K562 (cell line): ENCODE results near the gene HDAC5. TPM values are rescaled to one million over a fixed set of nuclear protein-coding genes. Genes with fewer than 3 reads are reported as not detected.
A peak's percentile ranks its signal among the peaks of the same experiment; 100 is the strongest.

Experiments used
- POLR2AphosphoS5 ChIP-seq: IDR thresholded peaks from 2 replicates; pipeline ENCODE4 v1.6.1; 2011; ENCODE audit warnings: mild to moderate bottlenecking, low read depth, low read length, moderate library complexity; ENCODE audit not compliant: control insufficient read depth, insufficient read depth
- REST ChIP-seq, 2 experiments: fragments of 450-650 bp; formaldehyde crosslinking in 1 of 2; IDR thresholded peaks; 2 replicates each; pipeline versions ENCODE4 v1.4.0 to v1.6.1; 2014 to 2020; ENCODE audit warnings: mild to moderate bottlenecking in 2 of 2, borderline replicate concordance in 1 of 2, low read depth in 1 of 2
- TAL1 ChIP-seq: fragments of 450-650 bp; IDR thresholded peaks from 2 replicates; pipeline ENCODE4 v1.6.1; 2016; ENCODE audit warnings: mild to moderate bottlenecking
- polyA plus RNA-seq, 8 experiments: library from polyadenylated mRNA; depleted of rRNA in 4 of 8; stranded (reverse) in 5 of 8; unstranded in 3 of 8; fragments of >200 nt; fragmentation: Nextera tagmentation in 2 of 8; fragmentation: Illumina TruSeq in 1 of 8; extraction: Ambion mirVana in 2 of 8; extraction: Trizol in 1 of 8; gene quantifications; 2 replicates each; pipeline versions ENCODE4 v1.2.1 to v1.2.3, GENCODE V29; 2011 to 2014; ENCODE audit warnings: inconsistent platforms in 1 of 8, missing spikeins in 1 of 8
- total RNA-seq, 7 experiments: library from RNA; depleted of rRNA in 6 of 7; stranded (reverse); fragments of >200 nt in 6 of 7; fragmentation: Illumina TruSeq in 2 of 7; extraction: Trizol in 2 of 7; gene quantifications; 2 replicates each; pipeline versions ENCODE4 v1.2.1 to v1.2.3, GENCODE V29; 2011 to 2021; ENCODE audit warnings: low replicate concordance in 1 of 7
- TF ChIP-seq, protein P1 (sequence below): fragments of 450-650 bp; IDR thresholded peaks from 2 replicates; pipeline ENCODE4 v1.6.1; 2016; ENCODE audit warnings: mild to moderate bottlenecking, moderate library complexity

Gene HDAC5
- total and polyA plus RNA-seq, 9 of the 15 experiments (the other 6 are each of a cell fraction or from before 2014, with no cell fraction given) = 0.45 to 26.2 (median 16.4) TPM

DNA sequence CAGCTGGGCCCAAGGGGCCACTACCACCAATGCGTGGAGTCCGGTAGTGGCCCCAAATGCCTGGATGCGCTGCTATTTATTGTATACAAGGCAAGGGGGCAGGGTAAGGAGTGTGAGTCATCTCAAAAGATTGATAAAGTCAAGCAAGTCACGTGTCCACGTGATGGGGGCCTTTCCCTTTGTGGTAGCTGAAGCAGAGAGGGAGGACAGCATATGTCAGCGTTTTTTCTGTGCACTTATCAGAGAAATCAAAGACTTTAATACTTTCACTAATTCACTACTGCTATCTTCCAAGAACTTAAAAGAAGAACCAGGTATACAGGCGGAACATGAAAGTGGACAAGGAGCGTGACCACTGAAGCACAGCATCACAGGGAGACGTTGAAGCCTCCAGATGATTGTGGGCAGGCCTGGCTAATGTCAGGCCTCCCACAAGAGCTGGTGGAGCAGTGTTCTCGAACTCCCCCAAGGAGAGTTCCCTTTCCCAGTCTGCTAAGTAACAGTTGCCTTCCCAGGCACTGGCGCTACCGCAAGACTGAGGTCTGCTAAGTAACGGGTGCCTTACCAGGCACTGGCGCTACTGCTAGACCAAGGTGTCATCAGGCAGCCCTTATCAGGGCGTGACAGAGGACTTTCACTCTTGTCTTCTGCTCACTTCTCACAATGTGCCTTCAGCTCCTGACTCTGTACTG is 36.2 kb upstream of the HDAC5 start (continued):
- TF ChIP-seq TAL1 = peak; percentile 76
- TF ChIP-seq POLR2AphosphoS5 = peak; percentile 40; the same call in 1 of the 2 replicates
- TF ChIP-seq, protein P1, sequence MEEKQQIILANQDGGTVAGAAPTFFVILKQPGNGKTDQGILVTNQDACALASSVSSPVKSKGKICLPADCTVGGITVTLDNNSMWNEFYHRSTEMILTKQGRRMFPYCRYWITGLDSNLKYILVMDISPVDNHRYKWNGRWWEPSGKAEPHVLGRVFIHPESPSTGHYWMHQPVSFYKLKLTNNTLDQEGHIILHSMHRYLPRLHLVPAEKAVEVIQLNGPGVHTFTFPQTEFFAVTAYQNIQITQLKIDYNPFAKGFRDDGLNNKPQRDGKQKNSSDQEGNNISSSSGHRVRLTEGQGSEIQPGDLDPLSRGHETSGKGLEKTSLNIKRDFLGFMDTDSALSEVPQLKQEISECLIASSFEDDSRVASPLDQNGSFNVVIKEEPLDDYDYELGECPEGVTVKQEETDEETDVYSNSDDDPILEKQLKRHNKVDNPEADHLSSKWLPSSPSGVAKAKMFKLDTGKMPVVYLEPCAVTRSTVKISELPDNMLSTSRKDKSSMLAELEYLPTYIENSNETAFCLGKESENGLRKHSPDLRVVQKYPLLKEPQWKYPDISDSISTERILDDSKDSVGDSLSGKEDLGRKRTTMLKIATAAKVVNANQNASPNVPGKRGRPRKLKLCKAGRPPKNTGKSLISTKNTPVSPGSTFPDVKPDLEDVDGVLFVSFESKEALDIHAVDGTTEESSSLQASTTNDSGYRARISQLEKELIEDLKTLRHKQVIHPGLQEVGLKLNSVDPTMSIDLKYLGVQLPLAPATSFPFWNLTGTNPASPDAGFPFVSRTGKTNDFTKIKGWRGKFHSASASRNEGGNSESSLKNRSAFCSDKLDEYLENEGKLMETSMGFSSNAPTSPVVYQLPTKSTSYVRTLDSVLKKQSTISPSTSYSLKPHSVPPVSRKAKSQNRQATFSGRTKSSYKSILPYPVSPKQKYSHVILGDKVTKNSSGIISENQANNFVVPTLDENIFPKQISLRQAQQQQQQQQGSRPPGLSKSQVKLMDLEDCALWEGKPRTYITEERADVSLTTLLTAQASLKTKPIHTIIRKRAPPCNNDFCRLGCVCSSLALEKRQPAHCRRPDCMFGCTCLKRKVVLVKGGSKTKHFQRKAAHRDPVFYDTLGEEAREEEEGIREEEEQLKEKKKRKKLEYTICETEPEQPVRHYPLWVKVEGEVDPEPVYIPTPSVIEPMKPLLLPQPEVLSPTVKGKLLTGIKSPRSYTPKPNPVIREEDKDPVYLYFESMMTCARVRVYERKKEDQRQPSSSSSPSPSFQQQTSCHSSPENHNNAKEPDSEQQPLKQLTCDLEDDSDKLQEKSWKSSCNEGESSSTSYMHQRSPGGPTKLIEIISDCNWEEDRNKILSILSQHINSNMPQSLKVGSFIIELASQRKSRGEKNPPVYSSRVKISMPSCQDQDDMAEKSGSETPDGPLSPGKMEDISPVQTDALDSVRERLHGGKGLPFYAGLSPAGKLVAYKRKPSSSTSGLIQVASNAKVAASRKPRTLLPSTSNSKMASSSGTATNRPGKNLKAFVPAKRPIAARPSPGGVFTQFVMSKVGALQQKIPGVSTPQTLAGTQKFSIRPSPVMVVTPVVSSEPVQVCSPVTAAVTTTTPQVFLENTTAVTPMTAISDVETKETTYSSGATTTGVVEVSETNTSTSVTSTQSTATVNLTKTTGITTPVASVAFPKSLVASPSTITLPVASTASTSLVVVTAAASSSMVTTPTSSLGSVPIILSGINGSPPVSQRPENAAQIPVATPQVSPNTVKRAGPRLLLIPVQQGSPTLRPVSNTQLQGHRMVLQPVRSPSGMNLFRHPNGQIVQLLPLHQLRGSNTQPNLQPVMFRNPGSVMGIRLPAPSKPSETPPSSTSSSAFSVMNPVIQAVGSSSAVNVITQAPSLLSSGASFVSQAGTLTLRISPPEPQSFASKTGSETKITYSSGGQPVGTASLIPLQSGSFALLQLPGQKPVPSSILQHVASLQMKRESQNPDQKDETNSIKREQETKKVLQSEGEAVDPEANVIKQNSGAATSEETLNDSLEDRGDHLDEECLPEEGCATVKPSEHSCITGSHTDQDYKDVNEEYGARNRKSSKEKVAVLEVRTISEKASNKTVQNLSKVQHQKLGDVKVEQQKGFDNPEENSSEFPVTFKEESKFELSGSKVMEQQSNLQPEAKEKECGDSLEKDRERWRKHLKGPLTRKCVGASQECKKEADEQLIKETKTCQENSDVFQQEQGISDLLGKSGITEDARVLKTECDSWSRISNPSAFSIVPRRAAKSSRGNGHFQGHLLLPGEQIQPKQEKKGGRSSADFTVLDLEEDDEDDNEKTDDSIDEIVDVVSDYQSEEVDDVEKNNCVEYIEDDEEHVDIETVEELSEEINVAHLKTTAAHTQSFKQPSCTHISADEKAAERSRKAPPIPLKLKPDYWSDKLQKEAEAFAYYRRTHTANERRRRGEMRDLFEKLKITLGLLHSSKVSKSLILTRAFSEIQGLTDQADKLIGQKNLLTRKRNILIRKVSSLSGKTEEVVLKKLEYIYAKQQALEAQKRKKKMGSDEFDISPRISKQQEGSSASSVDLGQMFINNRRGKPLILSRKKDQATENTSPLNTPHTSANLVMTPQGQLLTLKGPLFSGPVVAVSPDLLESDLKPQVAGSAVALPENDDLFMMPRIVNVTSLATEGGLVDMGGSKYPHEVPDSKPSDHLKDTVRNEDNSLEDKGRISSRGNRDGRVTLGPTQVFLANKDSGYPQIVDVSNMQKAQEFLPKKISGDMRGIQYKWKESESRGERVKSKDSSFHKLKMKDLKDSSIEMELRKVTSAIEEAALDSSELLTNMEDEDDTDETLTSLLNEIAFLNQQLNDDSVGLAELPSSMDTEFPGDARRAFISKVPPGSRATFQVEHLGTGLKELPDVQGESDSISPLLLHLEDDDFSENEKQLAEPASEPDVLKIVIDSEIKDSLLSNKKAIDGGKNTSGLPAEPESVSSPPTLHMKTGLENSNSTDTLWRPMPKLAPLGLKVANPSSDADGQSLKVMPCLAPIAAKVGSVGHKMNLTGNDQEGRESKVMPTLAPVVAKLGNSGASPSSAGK = peak; percentile 80
- TF ChIP-seq REST (IDR thresholded peaks at IDR 0.05; ENCODE audit: borderline replicate concordance) = peak; percentile 62
- no peak for TF ChIP-seq REST (CRISPR knock-in tag; IDR thresholded peaks at IDR 0.05; ENCODE audit: low read depth)
